Pancreas (tissue), 10 donors: ENCODE measurements around the gene RAB3IL1. TPM values are rescaled to one million over a fixed set of nuclear protein-coding genes. Genes with fewer than 3 reads are reported as not detected.

Experiments
- ATAC-seq, 4 donors: fragments of 200-7000 bp; cut with Tn5 transposase; one replicate each; pipeline versions ENCODE4 v1.8.0 to v1.9.1; 2020; ENCODE audit warnings: mild to moderate bottlenecking in 4 of 4, moderate library complexity in 4 of 4
- DNase-seq, 6 donors: peaks; one replicate each; pipeline ENCODE4 v3.0.0-alpha.2; 2020
- FAIRE-seq: peaks from 2 replicates; lab custom pipeline; 2012; peaks lifted over from hg19 to GRCh38; lab: Jason Lieb, UNC
- H3K27ac ChIP-seq, 4 donors: fragments of 200-600 bp; sonication (generic); 1 replicate in 3 of 4; 2 replicates in 1 of 4; pipeline versions ENCODE4 v1.5.0 to v1.8.0; 2020
- H3K27me3 ChIP-seq, 4 donors: fragments of 200-600 bp; one replicate each; pipeline ENCODE4 v1.8.0; 2021
- H3K36me3 ChIP-seq, 3 donors: fragments of 200-600 bp; sonication (generic) in 1 of 3; one replicate each; pipeline versions ENCODE4 v1.5.0 to v1.8.0; 2020 to 2021
- H3K4me1 ChIP-seq, 3 donors: fragments of 200-600 bp; one replicate each; pipeline ENCODE4 v1.8.0; 2021
- H3K4me3 ChIP-seq, 4 donors: fragments of 200-600 bp; sonication (generic) in 2 of 4; one replicate each; pipeline versions ENCODE4 v1.5.0 to v1.8.0; 2020 to 2021
- H3K9me3 ChIP-seq, 4 donors: fragments of 200-600 bp; one replicate each; pipeline ENCODE4 v1.8.0; 2021
- CTCF ChIP-seq, 4 donors: fragments of 200-600 bp; sonication (generic) in 3 of 4; IDR thresholded peaks; one replicate each; pipeline versions ENCODE4 v1.5.0 to v1.8.0; 2021; ENCODE audit warnings: antibody characterized with exemption in 4 of 4
- WGBS, 2 donors: extraction: QIAGEN DNeasy Blood & Tissue Kit; methylation state at CpG; one replicate each; pipeline ENCODE4 v1.1.7; 2013; 5-methylcytosine and 5-hydroxymethylcytosine counted together
- intact Hi-C, 3 donors: fragments of 100-400 bp; cut with DNase I; formaldehyde crosslinking; loops; one replicate each; pipeline versions ENCODE4 v1.11.1 to v1.14.2; 2022
- polyA plus RNA-seq, 2 donors: library from polyadenylated mRNA; stranded (reverse); fragments of 200-250 nt; gene quantifications; one replicate each; pipeline ENCODE4 v1.2.3, GENCODE V29; 2013
- total RNA-seq, 6 donors: library from RNA; stranded (reverse); fragmentation: NEBNext Ultra II Directional in 4 of 6; extraction: Animal tissue kit (Norgen Biotek cat#: 25700) in 4 of 6; gene quantifications; one replicate each; pipeline versions ENCODE4 v1.2.1 to v1.2.4, GENCODE V29; 2021 to 2023
- donor health status: healthy with polysubstance abuse.
- donor health status: DM: no; HTN: no; CAD: no; lungs with moderate emphysema.
- donor health status: DM: no; HTN: no; CAD: no.
- donor health status: control.
- donor health status: control.
- donor health status: Bipolar disorder and iron deficiency.
- donor health status: DM: yes; HTN: yes; CAD: no.
- donor health status: DM: no; HTN: no; CAD: no.
- donor health status: DM: no; HTN: no; CAD: no.
- donor health status: DM: yes; HTN: yes; CAD: no.

RAB3IL1 gene
- total and polyA plus RNA-seq, 8 donors, result 1.9 to 5.6 (median 3.2) TPM

GRCh38 chr11:61922539-61922938 lies 5.2 kb upstream of the RAB3IL1 start:
- Histone ChIP-seq H3K4me3 (no peak overlapping the region), H3K4me1 (peaks cover 0 to 7% (median 0%) of the 10 kb centered on the region in 3 donors), H3K27me3 (no peaks in the 10 kb centered on the region), H3K9me3 (no peaks in the 10 kb centered on the region), H3K36me3 (no peaks in the 10 kb centered on the region), H3K27ac (peak overlapping the region in 2 of 4 donors; percentile 54 to 66)
- TF ChIP-seq CTCF (IDR thresholded peaks at IDR 0.05), result no peak
- WGBS, 2 donors, result 72 to 79% methylated on average over 6 of the region's 6 CpGs
- FAIRE-seq (no peak), DNase-seq (peak in 2 of 6 donors; percentile 24 to 42), ATAC-seq (peak in 3 of 4 donors; percentile 37 to 65 (median 49))
- intact Hi-C loops, result no loop called here

- no peak overlapping the region for H3K4me3 ChIP-seq
- no peak overlapping the region for H3K27ac ChIP-seq
- DNase-seq (no peak), ATAC-seq (no peak), FAIRE-seq (no peak)
- no peaks in the 10 kb centered on the region for H3K36me3 ChIP-seq
- H3K27me3 ChIP-seq, result no peaks in the 10 kb centered on the region
- peaks cover 0 to 7% (median 0%) of the 10 kb centered on the region in 3 donors for H3K4me1 ChIP-seq
- intact Hi-C loops, result no loop called here
- H3K9me3 ChIP-seq, result no peaks in the 10 kb centered on the region
- TF ChIP-seq CTCF (IDR thresholded peaks at IDR 0.05), result no peak
- WGBS, 2 donors, result 82 to 87% methylated on average over 3 of the region's 3 CpGs
Observed at GRCh38 chr11:61921446-61921845, 4.1 kb upstream of the RAB3IL1 start.

GRCh38 chr11:61919705-61920631 lies 2.6 kb upstream of the RAB3IL1 start:
- Histone ChIP-seq H3K27ac (no peak overlapping the region), H3K27me3 (no peaks in the 10 kb centered on the region), H3K9me3 (no peaks in the 10 kb centered on the region), H3K4me1 (peaks cover 0 to 7% (median 0%) of the 10 kb centered on the region in 3 donors), H3K36me3 (no peaks in the 10 kb centered on the region), H3K4me3 (no peak overlapping the region)
- FAIRE-seq (no peak), ATAC-seq (no peak), DNase-seq (peak in 2 of 6 donors; percentile 56 to 64)
- 63 to 67% methylated on average over 13 of the region's 13 CpGs for WGBS, 2 donors
- intact Hi-C loops, result no loop called here
- no peak for TF ChIP-seq CTCF (IDR thresholded peaks at IDR 0.05)

- ATAC-seq (no peak), DNase-seq (no peak), FAIRE-seq (no peak)
- intact Hi-C loops, result no loop called here
- TF ChIP-seq CTCF (IDR thresholded peaks at IDR 0.05), result no peak
- Histone ChIP-seq H3K4me1 (peaks cover 0 to 7% (median 0%) of the 10 kb centered on the region in 3 donors), H3K4me3 (no peak overlapping the region), H3K27ac (no peak overlapping the region), H3K27me3 (no peaks in the 10 kb centered on the region), H3K36me3 (no peaks in the 10 kb centered on the region), H3K9me3 (no peaks in the 10 kb centered on the region)
- WGBS, 2 donors, result 72 to 75% methylated on average over 6 of the region's 6 CpGs
Observed at GRCh38 chr11:61918938-61919704, 1.8 kb upstream of the RAB3IL1 start.
